NCI-H526 (cell line): ENCODE data around the gene DPYD.

Experiments used
- DNase-seq, 2 experiments: peaks; one replicate each; lab custom pipeline; 2025; lab: John Stamatoyannopoulos, UW

Gene DPYD

GRCh38 chr1:97138515-97139032 lies 782.3 kb downstream of the DPYD start:
- no peak for DNase-seq

GRCh38 chr1:97137862-97138514 lies 782.8 kb downstream of the DPYD start:
- DNase-seq = peak; percentile 67 to 79

- DNase-seq = no peak
These were observed 783.8 kb downstream of the DPYD start for GRCh38 chr1:97136996-97137395.

GRCh38 chr1:97135972-97136371 lies 784.9 kb downstream of the DPYD start:
- no peak for DNase-seq

- DNase-seq = no peak
These were observed 792.4 kb downstream of the DPYD start for GRCh38 chr1:97128426-97128825.

GRCh38 chr1:97123717-97124431 lies 797.0 kb downstream of the DPYD start:
- DNase-seq = no peak

GRCh38 chr1:97120806-97121205 lies 800.0 kb downstream of the DPYD start:
- DNase-seq = no peak

- no peak for DNase-seq
These were observed 801.3 kb downstream of the DPYD start for GRCh38 chr1:97119260-97120158.

GRCh38 chr1:97114842-97115241 lies 806.0 kb downstream of the DPYD start:
- no peak for DNase-seq

GRCh38 chr1:97112442-97112841 lies 808.4 kb downstream of the DPYD start:
- DNase-seq = peak; percentile 7 to 50

GRCh38 chr1:97108179-97108578 lies 812.7 kb downstream of the DPYD start:
- no peak for DNase-seq

GRCh38 chr1:97105531-97105930 lies 815.3 kb downstream of the DPYD start:
- no peak for DNase-seq

GRCh38 chr1:97101509-97101908 lies 819.3 kb downstream of the DPYD start:
- no peak for DNase-seq

- peak; percentile 7 to 26 for DNase-seq
These were observed 823.4 kb downstream of the DPYD start for GRCh38 chr1:97097404-97097925.

GRCh38 chr1:97095764-97096163 lies 825.1 kb downstream of the DPYD start:
- no peak for DNase-seq

- no peak for DNase-seq
These were observed 826.4 kb downstream of the DPYD start for GRCh38 chr1:97094247-97094972.

GRCh38 chr1:97093741-97094140 lies 827.1 kb downstream of the DPYD start:
- no peak for DNase-seq

- DNase-seq = no peak
These were observed 828.0 kb downstream of the DPYD start for GRCh38 chr1:97092824-97093223.

- DNase-seq = no peak
These were observed 829.2 kb downstream of the DPYD start for GRCh38 chr1:97091679-97092078.

GRCh38 chr1:97091263-97091662 lies 829.6 kb downstream of the DPYD start:
- DNase-seq = no peak

GRCh38 chr1:97090725-97091124 lies 830.1 kb downstream of the DPYD start:
- no peak for DNase-seq

- DNase-seq = no peak
These were observed 831.7 kb downstream of the DPYD start for GRCh38 chr1:97089173-97089572.
